ENCODE measurements around the gene HOXC12. TPM values are rescaled to one million over a fixed set of nuclear protein-coding genes. Genes with fewer than 3 reads are reported as not detected.

The HOXC12 gene
- total RNA-seq, 1 experiment from 2014 or later = not detected

GRCh38 chr12:53969588-53970259 lies 15.0 kb downstream of the HOXC12 start:
- no peaks in the 10 kb centered on the region for H3K36me3 Mint-ChIP-seq
- POLR2A ChIA-PET = no interaction called here
- peaks cover 100% of the 10 kb centered on the region for H3K27me3 Mint-ChIP-seq (ENCODE audit: low read depth)
- H3K4me3 Mint-ChIP-seq = no peak overlapping the region
- H3K4me1 Mint-ChIP-seq = peaks cover 19% of the 10 kb centered on the region
- CTCF ChIA-PET = interaction anchor here (1.1 to 2.3 kb wide), 3 partner anchors 48 to 156 kb away, joined by 4 to 5 read pairs (median 4); partner anchors contain the start of gene HOXC5
- DNase-seq (ENCODE audit: low spot score) = no peak
- no peak for ATAC-seq
- no peak for TF ChIP-seq ZNF425 (CRISPR knock-in tag; conservative IDR thresholded peaks at IDR 0.05)
- TF ChIP-seq TP53 (CRISPR knock-in tag; IDR thresholded peaks at IDR 0.05) = no peak
- TF ChIP-seq SP1 (CRISPR knock-in tag; conservative IDR thresholded peaks at IDR 0.05) = no peak
- TF ChIP-seq HMGA2 (CRISPR knock-in tag; IDR thresholded peaks at IDR 0.05) = no peak
- no peak for TF ChIP-seq OVOL2 (CRISPR knock-in tag; IDR thresholded peaks at IDR 0.05; ENCODE audit: borderline replicate concordance)
- TF ChIP-seq ERG (CRISPR knock-in tag; IDR thresholded peaks at IDR 0.05) = no peak
- H3K9me3 Mint-ChIP-seq = no peaks in the 10 kb centered on the region
- H3K27ac Mint-ChIP-seq = no peak overlapping the region

- ATAC-seq (no peak), DNase-seq (ENCODE audit: low spot score) (no peak)
- H3K27me3 Mint-ChIP-seq (ENCODE audit: low read depth) = peaks cover 100% of the 10 kb centered on the region
- no peaks in the 10 kb centered on the region for H3K9me3 Mint-ChIP-seq
- H3K27ac Mint-ChIP-seq = no peak overlapping the region
- no peak overlapping the region for H3K4me3 Mint-ChIP-seq
- peaks cover 21% of the 10 kb centered on the region for H3K4me1 Mint-ChIP-seq
- CTCF ChIA-PET = interaction anchor here (1.1 to 2.3 kb wide), 3 partner anchors 47 to 155 kb away, joined by 4 to 5 read pairs (median 4); partner anchors contain the start of gene HOXC5
- POLR2A ChIA-PET = no interaction called here
- no peak for TF ChIP-seq ATF2 (CRISPR knock-in tag; IDR thresholded peaks at IDR 0.05; ENCODE audit: borderline replicate concordance, low read depth)
- TF ChIP-seq ZNF532 (CRISPR knock-in tag; IDR thresholded peaks at IDR 0.05; ENCODE audit: borderline replicate concordance) = no peak
- TF ChIP-seq TEAD1 (CRISPR knock-in tag; IDR thresholded peaks at IDR 0.05) = no peak
- TF ChIP-seq ZNF512 (CRISPR knock-in tag; IDR thresholded peaks at IDR 0.05; ENCODE audit: borderline replicate concordance) = no peak
- TF ChIP-seq ATF1 (CRISPR knock-in tag; IDR thresholded peaks at IDR 0.05) = no peak
- TF ChIP-seq MLX (CRISPR knock-in tag; IDR thresholded peaks at IDR 0.05) = no peak
- TF ChIP-seq ARID4B (CRISPR knock-in tag; IDR thresholded peaks at IDR 0.05; ENCODE audit: borderline replicate concordance) = no peak
- no peaks in the 10 kb centered on the region for H3K36me3 Mint-ChIP-seq
Observed at GRCh38 chr12:53970451-53970850, 15.7 kb downstream of the HOXC12 start.

Data from WTC11 (cell line).